Measurements from ENCODE around the gene AQP12B. TPM values are rescaled to one million over a fixed set of nuclear protein-coding genes. Genes with fewer than 3 reads are reported as not detected.

AQP12B gene
- polyA plus RNA-seq, 1 donor from 2014 or later, result not detected

DNA sequence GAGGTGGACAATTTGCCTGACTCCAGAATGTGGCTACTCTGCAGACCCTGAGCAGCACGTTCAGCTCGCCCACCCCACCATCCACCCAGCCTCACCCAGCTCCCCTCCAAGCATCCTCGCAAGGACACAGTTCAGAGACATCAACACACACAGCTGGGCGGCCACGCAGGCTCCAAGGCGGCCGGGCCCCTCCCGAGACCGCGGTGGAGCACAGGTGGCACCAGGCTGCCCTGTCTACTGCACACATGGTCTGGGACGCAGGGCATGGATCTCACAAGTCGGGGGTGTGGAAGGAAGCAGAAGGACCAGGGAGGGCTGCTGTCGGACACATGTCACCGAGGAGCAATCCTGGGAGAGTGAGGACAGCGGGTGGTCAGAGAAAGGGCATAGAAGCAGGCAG lies 45.2 kb upstream of the AQP12B start:
- Histone ChIP-seq H3K36me3 (ENCODE audit: insufficient read depth, low read length) (no peaks in the 10 kb centered on the region), H3K4me3 (ENCODE audit: low read length) (no peak overlapping the region), H3K79me2 (replicated peaks; ENCODE audit: insufficient read depth, low read length) (no peaks in the 10 kb centered on the region), H3F3A (ENCODE audit: insufficient read depth, low read length, poor library complexity, severe bottlenecking) (no peaks in the 10 kb centered on the region), H3K4me2 (ENCODE audit: low read length) (no peak overlapping the region), H3K9ac (ENCODE audit: low read length) (no peak overlapping the region), H4K20me1 (ENCODE audit: insufficient read depth) (no peaks in the 10 kb centered on the region), H3K27ac (ENCODE audit: low read length) (no peak overlapping the region), H3K9me2 (ENCODE audit: insufficient read depth, low read length) (no peaks in the 10 kb centered on the region), H3K9me3 (ENCODE audit: low read length) (no peaks in the 10 kb centered on the region), H2AFZ (ENCODE audit: low read depth, low read length) (no peak overlapping the region), H3K27me3 (ENCODE audit: insufficient read depth, low read depth, low read length) (no peaks in the 10 kb centered on the region)
- TF ChIP-seq TAF1 (IDR thresholded peaks at IDR 0.05; ENCODE audit: low read depth) (no peak), POLR2AphosphoS5 (IDR thresholded peaks at IDR 0.05) (no peak), MXI1 (conservative IDR thresholded peaks at IDR 0.05; ENCODE audit: poor library complexity, severe bottlenecking) (no peak), EZH2 (IDR thresholded peaks at IDR 0.05; ENCODE audit: borderline replicate concordance, insufficient read depth, low read length, poor library complexity, severe bottlenecking) (no peak), SMC3 (conservative IDR thresholded peaks at IDR 0.05; ENCODE audit: poor library complexity) (no peak), EP300 (conservative IDR thresholded peaks at IDR 0.05; ENCODE audit: poor library complexity, severe bottlenecking) (no peak), RAD21 (conservative IDR thresholded peaks at IDR 0.05) (no peak)
- TF ChIP-seq, protein P1, sequence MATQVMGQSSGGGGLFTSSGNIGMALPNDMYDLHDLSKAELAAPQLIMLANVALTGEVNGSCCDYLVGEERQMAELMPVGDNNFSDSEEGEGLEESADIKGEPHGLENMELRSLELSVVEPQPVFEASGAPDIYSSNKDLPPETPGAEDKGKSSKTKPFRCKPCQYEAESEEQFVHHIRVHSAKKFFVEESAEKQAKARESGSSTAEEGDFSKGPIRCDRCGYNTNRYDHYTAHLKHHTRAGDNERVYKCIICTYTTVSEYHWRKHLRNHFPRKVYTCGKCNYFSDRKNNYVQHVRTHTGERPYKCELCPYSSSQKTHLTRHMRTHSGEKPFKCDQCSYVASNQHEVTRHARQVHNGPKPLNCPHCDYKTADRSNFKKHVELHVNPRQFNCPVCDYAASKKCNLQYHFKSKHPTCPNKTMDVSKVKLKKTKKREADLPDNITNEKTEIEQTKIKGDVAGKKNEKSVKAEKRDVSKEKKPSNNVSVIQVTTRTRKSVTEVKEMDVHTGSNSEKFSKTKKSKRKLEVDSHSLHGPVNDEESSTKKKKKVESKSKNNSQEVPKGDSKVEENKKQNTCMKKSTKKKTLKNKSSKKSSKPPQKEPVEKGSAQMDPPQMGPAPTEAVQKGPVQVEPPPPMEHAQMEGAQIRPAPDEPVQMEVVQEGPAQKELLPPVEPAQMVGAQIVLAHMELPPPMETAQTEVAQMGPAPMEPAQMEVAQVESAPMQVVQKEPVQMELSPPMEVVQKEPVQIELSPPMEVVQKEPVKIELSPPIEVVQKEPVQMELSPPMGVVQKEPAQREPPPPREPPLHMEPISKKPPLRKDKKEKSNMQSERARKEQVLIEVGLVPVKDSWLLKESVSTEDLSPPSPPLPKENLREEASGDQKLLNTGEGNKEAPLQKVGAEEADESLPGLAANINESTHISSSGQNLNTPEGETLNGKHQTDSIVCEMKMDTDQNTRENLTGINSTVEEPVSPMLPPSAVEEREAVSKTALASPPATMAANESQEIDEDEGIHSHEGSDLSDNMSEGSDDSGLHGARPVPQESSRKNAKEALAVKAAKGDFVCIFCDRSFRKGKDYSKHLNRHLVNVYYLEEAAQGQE (IDR thresholded peaks at IDR 0.05; ENCODE audit: borderline replicate concordance), result no peak
- TF ChIP-seq, protein P2, sequence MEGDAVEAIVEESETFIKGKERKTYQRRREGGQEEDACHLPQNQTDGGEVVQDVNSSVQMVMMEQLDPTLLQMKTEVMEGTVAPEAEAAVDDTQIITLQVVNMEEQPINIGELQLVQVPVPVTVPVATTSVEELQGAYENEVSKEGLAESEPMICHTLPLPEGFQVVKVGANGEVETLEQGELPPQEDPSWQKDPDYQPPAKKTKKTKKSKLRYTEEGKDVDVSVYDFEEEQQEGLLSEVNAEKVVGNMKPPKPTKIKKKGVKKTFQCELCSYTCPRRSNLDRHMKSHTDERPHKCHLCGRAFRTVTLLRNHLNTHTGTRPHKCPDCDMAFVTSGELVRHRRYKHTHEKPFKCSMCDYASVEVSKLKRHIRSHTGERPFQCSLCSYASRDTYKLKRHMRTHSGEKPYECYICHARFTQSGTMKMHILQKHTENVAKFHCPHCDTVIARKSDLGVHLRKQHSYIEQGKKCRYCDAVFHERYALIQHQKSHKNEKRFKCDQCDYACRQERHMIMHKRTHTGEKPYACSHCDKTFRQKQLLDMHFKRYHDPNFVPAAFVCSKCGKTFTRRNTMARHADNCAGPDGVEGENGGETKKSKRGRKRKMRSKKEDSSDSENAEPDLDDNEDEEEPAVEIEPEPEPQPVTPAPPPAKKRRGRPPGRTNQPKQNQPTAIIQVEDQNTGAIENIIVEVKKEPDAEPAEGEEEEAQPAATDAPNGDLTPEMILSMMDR (IDR thresholded peaks at IDR 0.05; ENCODE audit: poor library complexity, severe bottlenecking), result no peak

DNA sequence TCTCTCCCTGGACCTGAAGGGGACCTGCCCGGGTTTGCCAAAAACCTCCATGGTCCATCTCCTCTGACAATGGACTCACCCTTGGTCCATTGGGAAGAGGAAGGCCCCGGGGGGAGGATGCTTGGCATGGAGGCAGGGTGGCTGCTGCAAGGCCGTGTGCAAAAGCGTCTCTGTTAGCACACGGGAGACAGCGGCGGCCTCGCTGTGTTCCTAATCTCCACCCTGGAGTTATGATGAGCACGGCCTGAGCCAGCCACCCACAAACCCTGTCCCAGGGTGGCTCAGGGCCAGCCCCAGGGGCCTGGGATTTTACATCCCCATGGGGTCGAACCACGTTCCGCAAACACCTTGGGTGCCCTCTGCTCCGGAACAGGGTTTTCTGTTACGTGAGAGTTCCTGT lies 44.8 kb upstream of the AQP12B start:
- TF ChIP-seq SMC3 (conservative IDR thresholded peaks at IDR 0.05; ENCODE audit: poor library complexity) (no peak), RAD21 (conservative IDR thresholded peaks at IDR 0.05) (no peak), MXI1 (conservative IDR thresholded peaks at IDR 0.05; ENCODE audit: poor library complexity, severe bottlenecking) (no peak), EZH2 (IDR thresholded peaks at IDR 0.05; ENCODE audit: borderline replicate concordance, insufficient read depth, low read length, poor library complexity, severe bottlenecking) (no peak), TAF1 (IDR thresholded peaks at IDR 0.05; ENCODE audit: low read depth) (no peak), POLR2AphosphoS5 (IDR thresholded peaks at IDR 0.05) (no peak)
- TF ChIP-seq, protein P2 (IDR thresholded peaks at IDR 0.05; ENCODE audit: poor library complexity, severe bottlenecking), result no peak
- TF ChIP-seq, protein P1 (IDR thresholded peaks at IDR 0.05; ENCODE audit: borderline replicate concordance), result no peak
- H3K9me2 ChIP-seq (ENCODE audit: insufficient read depth, low read length), result no peaks in the 10 kb centered on the region
- H2AFZ ChIP-seq (ENCODE audit: low read depth, low read length), result no peak overlapping the region
- H3K27me3 ChIP-seq (ENCODE audit: insufficient read depth, low read depth, low read length), result no peaks in the 10 kb centered on the region
- H3K27ac ChIP-seq (ENCODE audit: low read length), result no peak overlapping the region
- no peaks in the 10 kb centered on the region for H4K20me1 ChIP-seq (ENCODE audit: insufficient read depth)
- no peaks in the 10 kb centered on the region for H3F3A ChIP-seq (ENCODE audit: insufficient read depth, low read length, poor library complexity, severe bottlenecking)
- no peaks in the 10 kb centered on the region for H3K79me2 ChIP-seq (replicated peaks; ENCODE audit: insufficient read depth, low read length)
- H3K4me2 ChIP-seq (ENCODE audit: low read length), result no peak overlapping the region
- no peaks in the 10 kb centered on the region for H3K36me3 ChIP-seq (ENCODE audit: insufficient read depth, low read length)
- no peak overlapping the region for H3K9ac ChIP-seq (ENCODE audit: low read length)
- H3K9me3 ChIP-seq (ENCODE audit: low read length), result no peaks in the 10 kb centered on the region
- no peak overlapping the region for H3K4me3 ChIP-seq (ENCODE audit: low read length)
